ENCODE results near the gene CES3. TPM values are rescaled to one million over a fixed set of nuclear protein-coding genes. Genes with fewer than 3 reads are reported as not detected.

Gene CES3
- total RNA-seq, 4 donors from 2014 or later = 0.31 to 1.6 (median 0.84) TPM

DNA sequence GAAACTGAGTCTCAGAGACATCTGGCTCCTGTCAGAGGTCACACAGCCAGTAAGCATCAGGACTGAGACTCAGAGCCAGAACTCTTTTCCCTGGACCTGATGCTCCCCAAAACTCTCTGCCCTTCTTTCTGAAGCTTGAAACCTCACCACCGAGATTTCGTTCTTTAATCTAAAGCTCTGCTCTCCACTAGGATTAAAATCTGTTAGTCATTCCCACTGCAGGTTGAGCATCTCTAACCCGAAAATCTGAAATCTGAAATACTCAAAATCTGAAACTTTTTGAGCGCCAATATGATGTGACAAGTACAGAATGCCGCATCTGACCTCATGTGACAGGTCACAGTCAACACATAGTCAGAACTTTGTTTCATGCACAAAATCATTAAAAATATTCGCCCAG, 44.5 kb upstream of the CES3 start:
- DNase-seq (ENCODE audit: low spot score) (no peak), ATAC-seq (ENCODE audit: low FRiP score) (no peak)
- TF ChIP-seq, protein P1, sequence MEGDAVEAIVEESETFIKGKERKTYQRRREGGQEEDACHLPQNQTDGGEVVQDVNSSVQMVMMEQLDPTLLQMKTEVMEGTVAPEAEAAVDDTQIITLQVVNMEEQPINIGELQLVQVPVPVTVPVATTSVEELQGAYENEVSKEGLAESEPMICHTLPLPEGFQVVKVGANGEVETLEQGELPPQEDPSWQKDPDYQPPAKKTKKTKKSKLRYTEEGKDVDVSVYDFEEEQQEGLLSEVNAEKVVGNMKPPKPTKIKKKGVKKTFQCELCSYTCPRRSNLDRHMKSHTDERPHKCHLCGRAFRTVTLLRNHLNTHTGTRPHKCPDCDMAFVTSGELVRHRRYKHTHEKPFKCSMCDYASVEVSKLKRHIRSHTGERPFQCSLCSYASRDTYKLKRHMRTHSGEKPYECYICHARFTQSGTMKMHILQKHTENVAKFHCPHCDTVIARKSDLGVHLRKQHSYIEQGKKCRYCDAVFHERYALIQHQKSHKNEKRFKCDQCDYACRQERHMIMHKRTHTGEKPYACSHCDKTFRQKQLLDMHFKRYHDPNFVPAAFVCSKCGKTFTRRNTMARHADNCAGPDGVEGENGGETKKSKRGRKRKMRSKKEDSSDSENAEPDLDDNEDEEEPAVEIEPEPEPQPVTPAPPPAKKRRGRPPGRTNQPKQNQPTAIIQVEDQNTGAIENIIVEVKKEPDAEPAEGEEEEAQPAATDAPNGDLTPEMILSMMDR (IDR thresholded peaks at IDR 0.05) = no peak

DNA sequence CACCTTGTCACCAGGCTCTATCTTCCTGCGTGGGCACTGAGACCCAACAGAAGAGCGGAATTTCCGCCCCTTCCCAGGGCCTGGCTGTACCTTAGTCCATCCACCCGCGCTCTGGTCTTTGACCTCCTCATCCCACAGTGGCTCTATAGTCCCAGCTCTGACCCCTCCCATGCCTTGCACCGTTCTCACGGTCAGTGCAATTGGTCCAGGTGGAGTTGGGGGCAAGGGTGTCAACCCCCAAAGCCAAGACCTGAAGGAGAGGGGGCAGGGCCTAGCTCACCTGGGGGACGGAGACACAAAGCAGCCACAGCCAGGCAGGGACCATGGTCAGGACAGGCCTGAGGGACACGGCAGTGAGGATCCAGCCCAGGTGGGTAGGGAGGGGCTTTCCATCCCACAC, 43.3 kb upstream of the CES3 start:
- TF ChIP-seq, protein P1 (IDR thresholded peaks at IDR 0.05) = no peak
- DNase-seq (ENCODE audit: low spot score) = no peak
- ATAC-seq (ENCODE audit: low FRiP score) = no peak

DNA sequence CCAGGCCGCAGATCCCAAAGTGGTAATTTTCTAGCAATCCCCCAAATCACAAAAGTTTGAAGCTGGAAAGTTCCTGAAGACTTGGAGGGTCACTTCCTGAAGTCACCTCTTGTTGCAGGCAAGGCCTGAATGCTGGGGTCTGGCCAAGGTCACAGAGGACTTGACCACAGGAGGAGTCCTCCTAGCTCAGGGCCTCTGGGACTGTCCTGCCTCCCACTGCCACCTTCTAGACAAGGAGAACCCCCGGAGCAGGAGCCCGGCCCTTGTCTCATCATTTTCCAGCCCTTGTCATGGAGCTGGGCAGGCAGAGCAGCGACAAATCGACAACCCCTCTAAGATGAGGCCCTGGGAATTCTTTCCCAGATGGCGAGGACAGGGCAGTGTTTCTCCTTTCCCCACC, 42.7 kb upstream of the CES3 start:
- no peak for DNase-seq (ENCODE audit: low spot score)
- ATAC-seq (ENCODE audit: low FRiP score) = no peak
- TF ChIP-seq, protein P1 (IDR thresholded peaks at IDR 0.05) = no peak

DNA sequence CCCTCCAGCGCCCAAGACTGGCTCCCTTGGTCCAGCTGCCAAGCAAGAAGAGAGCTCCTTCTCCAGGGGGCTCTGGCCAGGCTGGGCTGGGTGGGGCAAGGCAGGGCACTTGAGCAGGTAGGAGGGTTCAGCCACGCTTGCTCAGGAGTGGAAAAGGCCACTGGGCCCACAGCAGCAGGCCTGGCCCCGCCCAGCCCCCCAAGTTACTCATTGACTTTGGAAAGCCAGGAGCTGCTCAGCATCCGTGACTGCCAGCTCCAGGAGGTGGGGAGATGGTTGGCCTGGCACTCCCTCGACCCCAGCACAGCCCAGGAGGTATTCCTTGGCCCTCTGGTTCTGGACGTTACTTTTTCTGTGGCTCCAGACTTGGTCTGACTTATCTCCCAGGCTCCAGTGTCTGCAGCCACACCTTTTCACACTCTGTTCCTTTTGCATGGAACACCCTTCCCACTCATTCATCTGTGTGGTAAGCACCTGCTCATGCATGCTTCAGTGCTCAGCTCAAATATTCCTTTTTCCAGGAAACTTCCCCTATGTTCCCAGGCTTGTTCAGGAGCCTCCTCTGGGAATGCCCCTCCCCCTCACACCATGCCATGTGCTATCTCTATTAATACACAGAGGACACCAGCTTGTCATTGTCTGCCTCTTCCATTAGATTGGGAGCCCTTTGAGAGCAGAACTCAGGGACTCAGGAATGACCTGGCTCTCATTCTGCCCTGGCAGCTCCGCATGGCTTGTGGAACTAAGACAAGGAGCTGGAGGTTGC, 42.1 kb upstream of the CES3 start, which contains the start of gene CDH16:
CDH16 (minus strand) TSS at position 83 of the 766 bp plus-strand sequence. CDS start 820 bp downstream, outside the sequence.
- ATAC-seq (ENCODE audit: low FRiP score) (no peak), DNase-seq (ENCODE audit: low spot score) (no peak)
- TF ChIP-seq, protein P1 (IDR thresholded peaks at IDR 0.05) = no peak

DNA sequence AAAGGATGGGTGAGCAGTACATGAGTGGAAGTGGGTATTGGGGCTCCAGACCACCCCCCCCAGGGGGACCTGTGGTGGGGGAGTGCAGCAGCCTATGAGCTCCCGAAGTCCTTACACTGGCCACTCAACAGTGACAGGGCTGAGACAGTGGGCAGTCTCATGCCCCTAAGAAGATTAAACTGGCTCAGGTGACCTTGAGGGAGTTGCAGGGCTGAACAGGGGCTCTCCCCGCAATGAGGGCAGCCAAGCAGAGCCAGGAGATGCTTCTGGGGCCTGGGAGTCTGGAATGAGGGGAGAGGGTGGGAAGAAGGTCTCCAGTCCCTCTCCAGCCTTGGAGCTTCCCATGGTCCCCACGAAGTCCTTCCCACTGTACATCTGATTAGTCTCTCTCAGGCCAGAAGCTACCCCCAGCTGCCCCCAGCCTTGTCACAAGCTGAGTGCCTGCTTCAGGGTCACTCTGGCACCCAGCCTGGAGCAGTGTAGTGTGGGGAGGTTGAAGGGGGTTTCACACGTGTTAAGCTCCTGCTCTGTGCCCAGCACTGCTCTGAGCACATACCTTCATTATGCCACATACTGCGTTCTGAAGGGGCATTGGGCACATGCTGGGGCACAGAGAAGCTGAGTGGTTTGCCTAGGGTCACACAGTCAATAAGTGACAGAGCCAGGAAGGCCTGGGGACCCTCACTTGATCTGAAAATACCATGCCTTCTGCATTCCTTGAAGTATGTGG, 41.3 kb upstream of the CES3 start:
- TF ChIP-seq, protein P1 (IDR thresholded peaks at IDR 0.05) = no peak
- no peak for ATAC-seq (ENCODE audit: low FRiP score)
- no peak for DNase-seq (ENCODE audit: low spot score)

DNA sequence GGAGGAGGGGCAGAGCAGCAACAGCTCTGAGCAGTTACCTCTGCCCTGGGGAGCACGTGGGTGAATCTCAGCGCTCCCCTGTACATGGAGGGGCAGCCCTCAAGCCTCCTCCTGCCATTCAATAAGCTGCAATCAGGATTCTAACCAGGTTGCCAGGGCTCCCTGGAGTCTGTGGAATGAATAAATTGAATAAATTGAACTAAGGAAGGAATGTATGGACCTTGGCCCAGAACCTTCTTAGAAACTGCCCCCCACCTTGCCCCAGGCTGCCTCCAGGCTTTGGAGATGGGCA, 40.8 kb upstream of the CES3 start:
- no peak for ATAC-seq (ENCODE audit: low FRiP score)
- TF ChIP-seq, protein P1 (IDR thresholded peaks at IDR 0.05) = no peak
- DNase-seq (ENCODE audit: low spot score) = no peak
